Suprapubic skin (tissue), 4 donors: ENCODE measurements around the gene MMAA. TPM values are rescaled to one million over a fixed set of nuclear protein-coding genes. Genes with fewer than 3 reads are reported as not detected.

Experiments
- DNase-seq, 2 donors: peaks; one replicate each; pipeline ENCODE4 v3.0.0-alpha.2; 2019; ENCODE audit warnings: low spot score in 2 of 2
- H3K27ac ChIP-seq: fragments of 200-600 bp; sonication (generic); one replicate; pipeline ENCODE4 v1.5.1; 2019
- H3K27me3 ChIP-seq: fragments of 200-600 bp; sonication (generic); one replicate; pipeline ENCODE4 v1.5.1; 2019
- H3K36me3 ChIP-seq: fragments of 200-600 bp; sonication (generic); one replicate; pipeline ENCODE4 v1.5.1; 2019
- H3K4me1 ChIP-seq: fragments of 200-600 bp; sonication (generic); one replicate; pipeline ENCODE4 v1.5.1; 2019
- H3K4me3 ChIP-seq: fragments of 200-600 bp; sonication (generic); one replicate; pipeline ENCODE4 v1.5.1; 2019; ENCODE audit warnings: mild to moderate bottlenecking
- H3K9me3 ChIP-seq: fragments of 200-600 bp; sonication (generic); one replicate; pipeline ENCODE4 v1.5.1; 2019
- CTCF ChIP-seq, 2 donors: fragments of 200-600 bp in 1 of 2; fragments of 450-650 bp in 1 of 2; sonication (generic) in 1 of 2; IDR thresholded peaks; one replicate each; pipeline ENCODE4 v1.5.1; 2016 to 2019; ENCODE audit warnings: antibody characterized with exemption in 2 of 2, mild to moderate bottlenecking in 1 of 2, moderate library complexity in 1 of 2
- EP300 ChIP-seq: sonication (generic); formaldehyde crosslinking; IDR thresholded peaks from one replicate; pipeline ENCODE4 v1.6.1; 2017; ENCODE audit warnings: antibody characterized with exemption
- POLR2A ChIP-seq, 2 donors: fragments of 450-650 bp; IDR thresholded peaks; one replicate each; pipeline ENCODE4 v1.6.1; 2017; ENCODE audit warnings: antibody characterized with exemption in 2 of 2, mild to moderate bottlenecking in 2 of 2, moderate library complexity in 2 of 2
- POLR2AphosphoS5 ChIP-seq, 3 donors: sonication (generic); formaldehyde crosslinking; IDR thresholded peaks; one replicate each; pipeline ENCODE4 v1.6.1; 2017; ENCODE audit warnings: antibody characterized with exemption in 3 of 3
- WGBS: methylation state at CpG from one replicate; pipeline ENCODE4 v1.1.5; 2018; 5-methylcytosine and 5-hydroxymethylcytosine counted together
- total RNA-seq, 4 donors: library from RNA; depleted of rRNA; stranded (reverse); fragments of >200 nt; gene quantifications; one replicate each; pipeline ENCODE4 v1.1.0, GENCODE V29; 2016

Gene MMAA
- total RNA-seq, 4 donors from 2014 or later: 4.2 to 7.1 (median 6.4) TPM

- no peaks in the 10 kb centered on the region for H3K9me3 ChIP-seq
- DNase-seq: no peak
- WGBS: 74% methylated on average over 3 of the region's 3 CpGs
- TF ChIP-seq POLR2AphosphoS5 (IDR thresholded peaks at IDR 0.05) (no peak), CTCF (IDR thresholded peaks at IDR 0.05) (no peak), POLR2A (IDR thresholded peaks at IDR 0.05) (no peak), EP300 (no peak)
- no peak overlapping the region for H3K27ac ChIP-seq
- H3K36me3 ChIP-seq: no peaks in the 10 kb centered on the region
- H3K27me3 ChIP-seq: no peaks in the 10 kb centered on the region
- no peaks in the 10 kb centered on the region for H3K4me1 ChIP-seq
- no peak overlapping the region for H3K4me3 ChIP-seq
Measured at GRCh38 chr4:145589916-145590702, 29.1 kb upstream of the MMAA start.

GRCh38 chr4:145602129-145602760 is 16.9 kb upstream of the MMAA start:
- Histone ChIP-seq H3K36me3 (no peaks in the 10 kb centered on the region), H3K4me3 (no peak overlapping the region), H3K27ac (no peak overlapping the region), H3K9me3 (no peaks in the 10 kb centered on the region), H3K27me3 (no peaks in the 10 kb centered on the region), H3K4me1 (no peaks in the 10 kb centered on the region)
- no peak for DNase-seq
- WGBS: 96% methylated on average over 4 of the region's 4 CpGs
- TF ChIP-seq POLR2A (IDR thresholded peaks at IDR 0.05): no peak

- no peaks in the 10 kb centered on the region for H3K36me3 ChIP-seq
- H3K27ac ChIP-seq: no peak overlapping the region
- no peak overlapping the region for H3K4me3 ChIP-seq
- no peak for DNase-seq
- no peaks in the 10 kb centered on the region for H3K4me1 ChIP-seq
- no peaks in the 10 kb centered on the region for H3K27me3 ChIP-seq
- TF ChIP-seq EP300 (no peak), CTCF (IDR thresholded peaks at IDR 0.05) (no peak), POLR2AphosphoS5 (IDR thresholded peaks at IDR 0.05) (no peak), POLR2A (IDR thresholded peaks at IDR 0.05) (no peak)
- H3K9me3 ChIP-seq: no peaks in the 10 kb centered on the region
Measured at GRCh38 chr4:145605941-145606340, 13.2 kb upstream of the MMAA start.

GRCh38 chr4:145609481-145610427 is 9.4 kb upstream of the MMAA start:
- Histone ChIP-seq H3K4me3 (no peak overlapping the region), H3K4me1 (no peaks in the 10 kb centered on the region), H3K36me3 (no peaks in the 10 kb centered on the region), H3K27me3 (no peaks in the 10 kb centered on the region), H3K9me3 (no peaks in the 10 kb centered on the region), H3K27ac (no peak overlapping the region)
- WGBS: 55% methylated on average over 4 of the region's 4 CpGs
- TF ChIP-seq POLR2AphosphoS5 (IDR thresholded peaks at IDR 0.05) (no peak), POLR2A (IDR thresholded peaks at IDR 0.05) (no peak), EP300 (no peak), CTCF (IDR thresholded peaks at IDR 0.05) (peak; percentile 68 to 84)
- DNase-seq: no peak

- no peaks in the 10 kb centered on the region for H3K27me3 ChIP-seq
- no peak overlapping the region for H3K4me3 ChIP-seq
- peaks cover 19% of the 10 kb centered on the region for H3K4me1 ChIP-seq
- DNase-seq: no peak
- no peaks in the 10 kb centered on the region for H3K36me3 ChIP-seq
- 86% methylated on average over 5 of the region's 5 CpGs for WGBS
- no peaks in the 10 kb centered on the region for H3K9me3 ChIP-seq
- TF ChIP-seq POLR2A (IDR thresholded peaks at IDR 0.05) (no peak), CTCF (IDR thresholded peaks at IDR 0.05) (no peak), EP300 (no peak), POLR2AphosphoS5 (IDR thresholded peaks at IDR 0.05) (no peak)
- no peak overlapping the region for H3K27ac ChIP-seq
Measured at GRCh38 chr4:145613566-145614232, 5.5 kb upstream of the MMAA start.
